Activated naive CD8-positive, alpha-beta T cell treated with anti-CD3 and anti-CD28 coated beads, Interleukin-2, amount 50 U/mL, for 24 hours (primary cell): ENCODE results near the gene LOXL1.

ENCODE experiments used
- ATAC-seq: fragments of 150-1000 bp; cut with Tn5 transposase; one replicate; pipeline ENCODE4 v1.10.0; 2021
- DNase-seq: peaks from one replicate; pipeline ENCODE4 v3.0.0; 2021
- H3K27ac Mint-ChIP-seq: one replicate; pipeline ENCODE4 v1.8.0; 2021; ENCODE audit warnings: mild to moderate bottlenecking, mixed read lengths
- H3K27me3 Mint-ChIP-seq: one replicate; pipeline ENCODE4 v1.8.0; 2021; ENCODE audit warnings: mixed read lengths
- H3K36me3 Mint-ChIP-seq: one replicate; pipeline ENCODE4 v1.8.0; 2021; ENCODE audit warnings: low read depth, mixed read lengths
- H3K4me1 Mint-ChIP-seq: one replicate; pipeline ENCODE4 v1.8.0; 2021; ENCODE audit warnings: mixed read lengths
- H3K4me3 Mint-ChIP-seq: one replicate; pipeline ENCODE4 v1.8.0; 2021; ENCODE audit warnings: mild to moderate bottlenecking, moderate library complexity, mixed read lengths
- H3K9me3 Mint-ChIP-seq: one replicate; pipeline ENCODE4 v1.8.0; 2021; ENCODE audit warnings: mixed read lengths

The LOXL1 gene

GRCh38 chr15:73906346-73907034, 19.8 kb upstream of the LOXL1 start:
- H3K9me3 Mint-ChIP-seq: no peaks in the 10 kb centered on the region
- no peak for ATAC-seq
- no peak overlapping the region for H3K27ac Mint-ChIP-seq
- H3K4me1 Mint-ChIP-seq: no peaks in the 10 kb centered on the region
- H3K27me3 Mint-ChIP-seq: no peaks in the 10 kb centered on the region
- no peak for DNase-seq
- no peak overlapping the region for H3K4me3 Mint-ChIP-seq
- H3K36me3 Mint-ChIP-seq: no peaks in the 10 kb centered on the region

- no peak overlapping the region for H3K4me3 Mint-ChIP-seq
- no peak overlapping the region for H3K27ac Mint-ChIP-seq
- H3K4me1 Mint-ChIP-seq: no peaks in the 10 kb centered on the region
- no peaks in the 10 kb centered on the region for H3K9me3 Mint-ChIP-seq
- no peak for DNase-seq
- ATAC-seq: no peak
- no peaks in the 10 kb centered on the region for H3K27me3 Mint-ChIP-seq
- no peaks in the 10 kb centered on the region for H3K36me3 Mint-ChIP-seq
Observed at GRCh38 chr15:73907035-73907408, 19.2 kb upstream of the LOXL1 start.

DNA sequence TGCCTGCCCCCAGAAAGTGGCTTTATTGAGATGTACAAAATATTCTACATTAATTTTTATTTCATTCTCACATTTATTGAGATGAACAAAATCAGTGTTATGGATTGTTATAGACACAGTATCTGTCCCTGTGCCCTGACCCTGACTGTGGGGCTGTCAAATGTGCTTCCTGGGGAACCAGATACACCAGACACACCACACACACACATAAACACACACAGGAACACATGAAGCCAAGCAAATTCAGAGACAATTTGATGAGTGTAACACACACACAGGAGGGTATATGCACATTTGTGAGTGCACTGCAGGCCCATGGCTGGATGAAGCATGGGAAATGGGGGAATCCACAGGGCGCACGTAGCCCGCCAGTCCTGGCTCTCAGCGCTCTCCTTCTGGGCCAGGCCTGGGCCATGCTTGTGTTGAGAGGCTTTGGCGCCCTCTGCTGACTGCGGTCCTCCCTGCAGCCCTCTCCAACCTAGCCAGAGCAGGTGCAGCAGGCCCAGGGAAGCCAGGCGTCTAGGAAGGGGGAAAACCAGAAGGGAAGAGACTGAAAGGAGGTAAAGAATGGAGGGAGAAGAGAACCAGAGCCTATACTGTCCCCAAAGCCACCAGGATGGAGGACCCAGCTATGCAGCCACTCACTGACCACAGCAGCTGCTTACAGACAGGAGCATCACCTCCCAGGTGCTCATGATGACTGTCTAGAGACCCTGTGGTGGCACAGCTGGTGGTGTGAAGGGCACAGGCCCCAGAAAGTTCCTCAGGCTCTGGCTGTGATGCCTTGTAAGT, 18.0 kb upstream of the LOXL1 start:
- ATAC-seq: peak; percentile 97
- no peak overlapping the region for H3K27ac Mint-ChIP-seq
- no peaks in the 10 kb centered on the region for H3K9me3 Mint-ChIP-seq
- H3K36me3 Mint-ChIP-seq: no peaks in the 10 kb centered on the region
- no peaks in the 10 kb centered on the region for H3K4me1 Mint-ChIP-seq
- DNase-seq: peak; percentile 86
- H3K27me3 Mint-ChIP-seq: no peaks in the 10 kb centered on the region
- no peak overlapping the region for H3K4me3 Mint-ChIP-seq

- Mint-ChIP-seq H3K9me3 (no peaks in the 10 kb centered on the region), H3K4me1 (peaks cover 3% of the 10 kb centered on the region), H3K27ac (no peak overlapping the region), H3K4me3 (no peak overlapping the region), H3K36me3 (no peaks in the 10 kb centered on the region), H3K27me3 (no peaks in the 10 kb centered on the region)
- ATAC-seq (no peak), DNase-seq (no peak)
Observed at GRCh38 chr15:73908822-73909122, 17.5 kb upstream of the LOXL1 start.

GRCh38 chr15:73909651-73910050, 16.6 kb upstream of the LOXL1 start:
- Mint-ChIP-seq H3K27ac (no peak overlapping the region), H3K36me3 (no peaks in the 10 kb centered on the region)
- ATAC-seq: no peak

DNA sequence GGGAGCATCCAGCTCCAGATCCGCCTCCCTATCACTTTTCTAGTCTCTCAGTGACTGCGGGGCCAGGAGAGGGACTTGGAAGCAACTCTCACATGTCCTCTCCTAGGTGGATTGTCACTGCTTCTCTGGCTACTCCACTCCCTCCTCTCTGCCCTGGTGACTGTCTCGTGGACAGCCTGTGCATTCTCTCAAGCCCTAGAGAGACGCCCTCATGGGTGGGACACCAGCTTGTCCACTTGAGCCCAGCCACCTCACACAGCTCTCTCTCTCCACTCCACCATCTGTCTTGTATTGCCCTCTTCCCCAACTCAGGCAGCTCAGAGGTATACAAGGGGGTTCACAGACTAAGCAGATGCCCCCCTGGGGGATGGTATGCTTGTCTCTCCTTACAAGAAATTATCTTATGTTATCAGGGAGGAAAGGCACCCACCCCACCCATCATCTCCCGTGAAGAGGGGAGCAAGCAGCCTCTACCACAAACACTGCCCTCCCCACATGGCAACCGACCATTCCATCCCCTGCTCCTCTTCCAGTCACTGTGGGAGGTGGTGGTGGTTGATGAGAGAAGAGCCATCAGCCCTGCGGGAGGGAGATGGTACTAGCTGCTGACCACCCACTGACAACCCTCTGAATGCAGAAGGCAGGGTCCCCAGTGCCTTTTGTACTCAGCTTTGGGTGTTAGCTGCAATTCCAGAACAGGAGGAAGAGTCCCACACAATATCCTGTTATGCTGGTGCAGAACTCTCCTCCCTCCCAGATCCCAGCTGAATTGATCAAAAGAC, 15.5 kb upstream of the LOXL1 start:
- H3K9me3 Mint-ChIP-seq: no peaks in the 10 kb centered on the region
- H3K27ac Mint-ChIP-seq: no peak overlapping the region
- ATAC-seq: no peak

More at GRCh38 chr15:73909651-73910050, 16.6 kb upstream of the LOXL1 start:
- Mint-ChIP-seq H3K27me3 (no peaks in the 10 kb centered on the region), H3K9me3 (no peaks in the 10 kb centered on the region), H3K4me3 (no peak overlapping the region), H3K4me1 (peaks cover 6% of the 10 kb centered on the region)
- DNase-seq: no peak

DNA sequence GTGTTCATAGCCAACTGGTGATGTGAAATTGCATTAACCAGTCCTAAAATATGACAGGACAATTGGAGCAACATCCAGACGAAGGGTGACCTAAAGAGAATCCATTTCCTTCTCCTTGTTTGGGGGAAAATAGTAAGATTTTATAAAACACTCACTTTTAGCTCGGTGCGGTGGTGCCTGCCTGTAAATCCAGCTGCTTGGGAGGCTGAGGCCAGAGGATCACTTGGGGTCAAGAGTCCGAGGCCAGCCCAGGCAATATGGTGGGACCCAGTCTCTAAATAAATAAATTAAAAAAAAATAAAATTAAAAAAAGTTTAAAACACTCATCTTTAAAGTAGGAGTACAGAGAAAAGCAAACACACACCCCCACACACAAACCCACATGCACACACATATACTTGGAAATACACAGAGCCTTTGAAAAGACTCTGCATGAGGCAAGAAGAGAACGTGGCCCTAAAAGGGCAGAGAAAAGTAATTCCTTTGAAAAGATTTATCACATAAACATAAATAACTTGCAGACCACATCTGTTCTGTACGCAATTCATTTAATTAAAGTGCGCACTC, 14.1 kb upstream of the LOXL1 start:
- DNase-seq: no peak
- Mint-ChIP-seq H3K27ac (no peak overlapping the region), H3K4me1 (peaks cover 6% of the 10 kb centered on the region), H3K36me3 (peaks cover 10% of the 10 kb centered on the region), H3K4me3 (no peak overlapping the region), H3K9me3 (no peaks in the 10 kb centered on the region), H3K27me3 (no peaks in the 10 kb centered on the region)
- no peak for ATAC-seq

More for the DNA sequence above, 15.5 kb upstream of the LOXL1 start:
- H3K4me1 Mint-ChIP-seq: peaks cover 6% of the 10 kb centered on the region
- no peak for DNase-seq
- H3K4me3 Mint-ChIP-seq: no peak overlapping the region
- H3K36me3 Mint-ChIP-seq: peaks cover 5% of the 10 kb centered on the region
- no peaks in the 10 kb centered on the region for H3K27me3 Mint-ChIP-seq

DNA sequence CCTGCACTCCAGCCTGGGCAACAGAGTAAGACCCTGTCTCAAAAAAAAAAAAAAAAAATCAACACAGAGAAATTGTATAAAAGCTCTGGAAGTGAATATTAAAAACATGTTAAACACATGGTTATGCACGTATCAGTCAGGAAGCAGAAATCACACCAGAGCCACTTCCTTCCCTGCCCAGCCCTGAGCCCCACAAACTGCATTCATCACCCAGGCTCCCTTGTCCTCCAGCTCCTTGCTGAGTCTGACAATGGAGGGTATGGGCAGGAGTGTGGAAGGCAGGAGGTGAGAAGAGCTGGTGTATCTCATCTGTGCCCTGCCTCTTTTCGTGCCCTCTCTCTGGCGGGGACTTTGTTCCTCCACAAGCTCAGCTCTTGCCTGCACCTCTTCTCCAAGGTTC, 12.1 kb upstream of the LOXL1 start:
- H3K4me3 Mint-ChIP-seq: no peak overlapping the region
- H3K27me3 Mint-ChIP-seq: no peaks in the 10 kb centered on the region
- ATAC-seq: no peak
- peaks cover 6% of the 10 kb centered on the region for H3K4me1 Mint-ChIP-seq
- H3K9me3 Mint-ChIP-seq: peaks cover 11% of the 10 kb centered on the region
- no peak overlapping the region for H3K27ac Mint-ChIP-seq
- peaks cover 24% of the 10 kb centered on the region for H3K36me3 Mint-ChIP-seq
- DNase-seq: no peak

GRCh38 chr15:73915082-73915481, 11.2 kb upstream of the LOXL1 start:
- peaks cover 6% of the 10 kb centered on the region for H3K4me1 Mint-ChIP-seq
- H3K36me3 Mint-ChIP-seq: peaks cover 30% of the 10 kb centered on the region
- no peak overlapping the region for H3K4me3 Mint-ChIP-seq
- H3K27me3 Mint-ChIP-seq: no peaks in the 10 kb centered on the region
- no peak for DNase-seq
- H3K9me3 Mint-ChIP-seq: peaks cover 11% of the 10 kb centered on the region
- no peak for ATAC-seq
- no peak overlapping the region for H3K27ac Mint-ChIP-seq

GRCh38 chr15:73918784-73919183, 7.5 kb upstream of the LOXL1 start:
- Mint-ChIP-seq H3K36me3 (peaks cover 33% of the 10 kb centered on the region), H3K4me3 (no peak overlapping the region), H3K27me3 (no peaks in the 10 kb centered on the region), H3K9me3 (peaks cover 11% of the 10 kb centered on the region), H3K27ac (no peak overlapping the region), H3K4me1 (peaks cover 27% of the 10 kb centered on the region)
- ATAC-seq (no peak), DNase-seq (no peak)

GRCh38 chr15:73919706-73920105, 6.6 kb upstream of the LOXL1 start:
- Mint-ChIP-seq H3K4me1 (peaks cover 34% of the 10 kb centered on the region), H3K9me3 (peaks cover 11% of the 10 kb centered on the region), H3K27ac (no peak overlapping the region), H3K4me3 (no peak overlapping the region), H3K27me3 (no peaks in the 10 kb centered on the region), H3K36me3 (peaks cover 33% of the 10 kb centered on the region)
- no peak for ATAC-seq
- no peak for DNase-seq

DNA sequence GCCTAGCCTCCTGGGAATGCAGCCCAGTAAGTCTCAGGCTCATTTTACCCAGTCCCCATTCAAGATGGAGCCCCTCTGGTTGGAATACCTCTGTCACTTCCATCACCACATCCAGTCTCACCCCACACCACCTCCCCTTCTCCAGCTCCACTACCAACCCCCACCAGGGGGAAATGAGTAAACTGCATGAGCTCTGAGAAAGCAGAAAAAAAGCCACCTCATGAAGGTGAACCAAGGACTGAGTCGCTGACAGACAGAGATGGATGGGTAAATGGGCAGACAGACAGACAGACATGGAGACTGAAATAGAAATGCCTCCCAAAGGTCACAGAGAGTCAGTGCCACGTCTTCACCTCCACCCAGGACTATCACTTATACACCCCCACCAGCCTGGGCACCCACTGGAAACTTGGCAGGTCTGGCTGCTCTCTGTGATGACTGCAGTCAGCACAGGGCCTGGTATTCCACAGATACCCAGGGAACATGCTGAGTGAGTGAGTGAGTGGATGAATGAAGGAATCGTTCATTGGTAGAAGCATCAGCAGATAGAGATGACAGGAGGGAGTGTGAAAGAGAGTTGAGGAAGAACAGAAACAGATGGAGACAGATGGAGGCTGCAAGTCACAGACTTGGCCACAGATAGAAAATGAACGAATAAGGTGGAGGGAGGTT, 4.9 kb upstream of the LOXL1 start:
- H3K4me1 Mint-ChIP-seq: peaks cover 44% of the 10 kb centered on the region
- H3K27me3 Mint-ChIP-seq: peaks cover 2% of the 10 kb centered on the region
- H3K4me3 Mint-ChIP-seq: no peak overlapping the region
- DNase-seq (no peak), ATAC-seq (peak; percentile 9)
- peak overlapping the region; percentile 60 for H3K27ac Mint-ChIP-seq
- peaks cover 26% of the 10 kb centered on the region for H3K36me3 Mint-ChIP-seq
- peaks cover 11% of the 10 kb centered on the region for H3K9me3 Mint-ChIP-seq

DNA sequence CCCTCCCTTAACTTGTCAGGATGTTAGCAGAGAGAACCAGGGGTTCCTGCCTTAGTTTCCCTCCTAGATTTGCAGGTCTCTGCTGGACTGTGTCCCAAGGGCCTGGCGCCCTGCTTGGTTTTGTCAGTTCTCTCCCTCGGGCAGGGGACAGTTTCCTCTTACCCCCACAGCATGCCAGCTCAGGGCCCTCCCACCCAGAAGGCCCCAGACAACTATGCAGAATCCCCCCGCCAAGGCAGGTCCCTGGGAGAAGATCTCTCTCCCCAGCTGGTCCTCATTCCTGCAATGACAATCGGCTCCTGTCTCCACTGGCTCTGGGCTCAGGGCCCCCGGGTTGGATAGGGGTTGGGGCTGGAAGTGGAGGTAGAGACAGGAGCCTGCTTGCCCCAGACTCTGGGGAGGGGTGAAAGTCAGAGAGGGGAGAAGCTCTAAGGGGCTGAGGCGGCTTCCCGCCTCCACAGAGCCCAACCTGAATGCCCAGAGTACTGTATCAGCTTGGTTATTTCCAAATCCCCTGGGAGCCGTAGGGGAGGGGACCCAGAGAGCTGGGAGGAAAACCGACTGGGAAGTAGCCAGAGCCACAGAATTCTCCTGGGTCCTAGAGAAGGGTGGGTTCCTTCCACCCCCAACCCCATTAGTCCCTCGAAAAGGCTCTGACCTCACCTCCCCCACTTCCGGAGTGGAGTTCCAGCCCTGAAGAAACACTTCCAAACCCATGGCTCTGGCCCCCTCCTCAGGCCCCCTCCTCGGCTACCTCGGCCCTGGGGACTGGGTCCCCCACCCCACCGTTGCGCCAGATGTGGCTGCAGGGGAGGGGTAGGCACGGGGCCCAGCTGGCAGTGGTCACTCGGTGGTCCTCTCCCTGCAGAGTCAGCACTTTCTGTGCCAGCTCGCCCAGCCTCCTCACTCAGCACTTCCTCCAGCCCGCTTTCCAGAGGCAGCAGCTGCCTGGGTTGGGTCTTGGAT, 3.8 kb upstream of the LOXL1 start:
- no peak overlapping the region for H3K4me3 Mint-ChIP-seq
- peaks cover 22% of the 10 kb centered on the region for H3K36me3 Mint-ChIP-seq
- peaks cover 11% of the 10 kb centered on the region for H3K9me3 Mint-ChIP-seq
- no peak for ATAC-seq
- H3K4me1 Mint-ChIP-seq: peaks cover 44% of the 10 kb centered on the region
- DNase-seq: no peak
- H3K27ac Mint-ChIP-seq: no peak overlapping the region
- peaks cover 2% of the 10 kb centered on the region for H3K27me3 Mint-ChIP-seq
